Epithelial cell of proximal tubule (primary cell): ENCODE results near the gene CACNA2D4. TPM values are rescaled to one million over a fixed set of nuclear protein-coding genes. Genes with fewer than 3 reads are reported as not detected.

ENCODE experiments used
- DNase-seq: peaks from one replicate; pipeline ENCODE4 v3.0.0-alpha.2; 2011; ENCODE audit warnings: low read depth
- H3K4me3 ChIP-seq: 2 replicates; pipeline ENCODE4 v1.5.1; 2011; ENCODE audit warnings: low read depth, mild to moderate bottlenecking, low read length
- total RNA-seq: library from RNA; depleted of rRNA; stranded (reverse); fragments of >200 nt; gene quantifications from 2 replicates; pipeline ENCODE4 v1.2.3, GENCODE V29; 2015
- TF ChIP-seq, protein P1 (sequence below): conservative IDR thresholded peaks from 2 replicates; pipeline ENCODE4 v1.5.1; 2012; ENCODE audit warnings: low read depth, mild to moderate bottlenecking, low read length

CACNA2D4 gene
- total RNA-seq, 1 donor from 2014 or later: 1.6 TPM

DNA sequence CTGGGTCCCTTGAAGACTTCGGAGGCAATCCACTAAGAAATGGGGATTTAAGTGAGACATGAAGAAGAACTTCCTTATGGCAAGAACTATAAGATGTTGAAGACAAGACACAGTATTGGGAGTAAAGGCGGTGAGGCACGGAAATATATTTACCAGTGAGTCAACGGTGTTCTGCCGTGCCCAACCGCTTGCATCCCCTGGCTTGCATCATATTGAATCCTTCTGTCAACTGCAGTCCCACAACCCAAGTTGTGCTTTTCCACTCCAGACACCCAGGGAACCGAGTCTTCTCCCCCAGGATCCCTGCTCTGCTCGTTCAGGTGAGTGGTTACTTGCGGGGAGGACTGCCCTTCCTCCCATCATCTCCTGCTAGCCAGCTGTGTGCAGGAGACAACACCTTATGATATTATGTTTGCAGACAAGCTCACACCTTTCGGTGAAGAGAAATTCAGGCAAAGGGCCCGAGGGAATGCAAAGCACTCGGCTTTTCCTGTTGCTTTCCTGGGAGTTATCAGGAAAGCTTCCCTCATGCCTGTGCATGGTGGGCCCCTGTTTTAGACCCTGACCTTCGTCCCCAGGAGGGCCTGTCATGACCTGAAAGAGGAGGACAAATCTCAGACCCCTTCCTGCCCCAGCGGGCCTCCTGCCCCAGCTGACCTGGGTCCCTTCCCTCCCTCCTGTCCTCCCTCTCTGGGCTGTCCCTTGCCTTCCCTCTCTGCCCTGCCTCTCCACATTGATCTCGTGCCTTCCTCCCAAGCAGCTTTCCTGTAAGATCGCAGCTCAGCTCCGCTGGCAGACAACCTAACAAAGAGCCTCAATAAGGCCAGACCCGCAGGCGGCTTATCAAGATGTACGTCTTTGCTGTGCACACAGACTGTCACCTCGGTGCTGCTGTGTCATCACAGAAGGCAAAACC lies 102.4 kb downstream of the CACNA2D4 start:
- DNase-seq: no peak
- H3K4me3 ChIP-seq: no peak overlapping the region
- TF ChIP-seq, protein P1, sequence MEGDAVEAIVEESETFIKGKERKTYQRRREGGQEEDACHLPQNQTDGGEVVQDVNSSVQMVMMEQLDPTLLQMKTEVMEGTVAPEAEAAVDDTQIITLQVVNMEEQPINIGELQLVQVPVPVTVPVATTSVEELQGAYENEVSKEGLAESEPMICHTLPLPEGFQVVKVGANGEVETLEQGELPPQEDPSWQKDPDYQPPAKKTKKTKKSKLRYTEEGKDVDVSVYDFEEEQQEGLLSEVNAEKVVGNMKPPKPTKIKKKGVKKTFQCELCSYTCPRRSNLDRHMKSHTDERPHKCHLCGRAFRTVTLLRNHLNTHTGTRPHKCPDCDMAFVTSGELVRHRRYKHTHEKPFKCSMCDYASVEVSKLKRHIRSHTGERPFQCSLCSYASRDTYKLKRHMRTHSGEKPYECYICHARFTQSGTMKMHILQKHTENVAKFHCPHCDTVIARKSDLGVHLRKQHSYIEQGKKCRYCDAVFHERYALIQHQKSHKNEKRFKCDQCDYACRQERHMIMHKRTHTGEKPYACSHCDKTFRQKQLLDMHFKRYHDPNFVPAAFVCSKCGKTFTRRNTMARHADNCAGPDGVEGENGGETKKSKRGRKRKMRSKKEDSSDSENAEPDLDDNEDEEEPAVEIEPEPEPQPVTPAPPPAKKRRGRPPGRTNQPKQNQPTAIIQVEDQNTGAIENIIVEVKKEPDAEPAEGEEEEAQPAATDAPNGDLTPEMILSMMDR: no peak

DNA sequence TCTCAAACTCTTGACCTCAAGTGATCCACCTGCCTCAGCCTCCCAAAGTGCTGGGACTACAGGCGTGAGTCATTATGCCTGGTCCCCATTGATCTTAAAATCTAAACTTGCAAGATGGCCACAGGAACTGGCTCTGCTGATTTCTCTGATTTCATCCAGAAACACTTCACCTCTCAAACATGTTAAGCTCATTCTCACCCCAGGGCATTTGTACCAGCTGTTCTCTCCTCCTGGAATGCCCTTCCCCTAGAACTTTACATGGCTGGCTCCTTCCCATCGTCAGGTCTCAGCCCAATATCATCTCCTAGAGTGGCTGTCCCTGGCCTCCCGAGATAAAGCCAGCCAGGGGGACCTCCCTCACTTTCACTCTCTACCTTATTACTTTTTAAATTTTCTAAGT lies 103.3 kb downstream of the CACNA2D4 start:
- DNase-seq: no peak
- TF ChIP-seq, protein P1: no peak
- H3K4me3 ChIP-seq: no peak overlapping the region

DNA sequence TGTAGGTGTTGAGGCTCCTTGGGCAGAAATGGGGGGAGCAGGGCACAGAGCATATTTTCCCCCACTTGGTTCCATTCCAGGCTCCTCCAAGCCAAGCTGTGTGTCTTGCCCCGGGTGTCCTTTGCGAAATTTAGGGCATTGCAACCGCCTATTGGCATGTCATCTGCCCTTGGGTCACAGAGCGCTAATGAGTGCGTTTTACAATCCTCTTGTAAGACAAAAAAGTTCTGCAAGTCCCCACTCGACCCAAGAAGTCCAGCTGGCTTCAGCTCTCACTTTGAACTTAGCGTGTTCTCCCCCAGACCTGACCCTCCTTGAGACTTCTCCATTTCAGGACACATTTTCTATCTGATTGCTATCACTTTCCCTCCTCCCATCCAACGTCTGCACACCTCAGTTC lies 104.2 kb downstream of the CACNA2D4 start:
- TF ChIP-seq, protein P1: no peak
- H3K4me3 ChIP-seq: no peak overlapping the region
- DNase-seq: no peak

DNA sequence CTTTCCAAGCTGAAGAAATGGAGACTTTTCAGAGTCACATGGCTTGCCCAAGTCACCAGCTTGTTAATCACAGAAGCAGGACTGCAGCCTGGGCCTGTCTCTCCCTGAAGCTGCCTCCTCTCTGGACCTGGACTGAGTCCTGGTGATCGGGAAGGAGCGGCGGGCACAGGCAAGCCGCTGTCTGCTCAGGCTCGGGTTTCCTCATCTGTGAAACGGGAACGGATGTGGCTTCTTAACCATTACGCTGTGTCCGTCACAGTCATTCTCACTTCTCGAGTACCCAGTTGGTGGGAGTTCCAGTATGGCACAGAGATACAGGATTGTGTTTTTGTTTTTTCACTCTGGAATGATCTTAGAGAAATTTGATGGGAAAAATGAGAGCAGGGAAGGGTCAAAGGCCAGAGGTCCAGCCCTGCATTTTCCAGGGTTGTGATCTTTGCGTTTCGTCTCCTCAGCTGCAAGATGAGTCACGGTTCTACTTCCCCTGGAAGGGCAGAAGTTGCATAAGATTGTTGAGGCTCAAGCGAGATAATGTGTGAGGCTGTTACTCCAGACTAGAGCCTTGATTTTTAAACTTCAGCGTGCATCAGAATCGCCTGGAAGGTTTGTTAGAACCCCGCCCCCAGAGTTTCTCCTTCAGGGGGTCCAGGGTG lies 105.7 kb downstream of the CACNA2D4 start:
- H3K4me3 ChIP-seq: no peak overlapping the region
- DNase-seq: no peak
- TF ChIP-seq, protein P1: no peak

DNA sequence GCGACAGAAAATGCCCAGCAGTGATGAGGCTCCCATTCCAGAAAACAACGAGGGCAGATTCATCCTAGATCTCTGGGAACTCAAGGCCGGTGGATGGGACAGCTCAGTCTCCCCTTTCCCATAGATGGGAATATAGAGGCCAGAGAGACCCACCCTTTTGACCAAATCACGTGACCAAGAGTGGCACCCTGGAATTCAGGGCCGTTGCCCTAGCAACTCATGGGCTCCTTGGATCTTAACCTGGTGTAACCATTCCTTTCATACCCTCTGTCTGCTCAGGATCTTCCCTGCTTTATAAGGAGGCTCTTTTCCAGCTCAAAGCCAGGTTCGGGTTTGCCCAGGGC lies 106.5 kb downstream of the CACNA2D4 start:
- TF ChIP-seq, protein P1: no peak
- H3K4me3 ChIP-seq: no peak overlapping the region

DNA sequence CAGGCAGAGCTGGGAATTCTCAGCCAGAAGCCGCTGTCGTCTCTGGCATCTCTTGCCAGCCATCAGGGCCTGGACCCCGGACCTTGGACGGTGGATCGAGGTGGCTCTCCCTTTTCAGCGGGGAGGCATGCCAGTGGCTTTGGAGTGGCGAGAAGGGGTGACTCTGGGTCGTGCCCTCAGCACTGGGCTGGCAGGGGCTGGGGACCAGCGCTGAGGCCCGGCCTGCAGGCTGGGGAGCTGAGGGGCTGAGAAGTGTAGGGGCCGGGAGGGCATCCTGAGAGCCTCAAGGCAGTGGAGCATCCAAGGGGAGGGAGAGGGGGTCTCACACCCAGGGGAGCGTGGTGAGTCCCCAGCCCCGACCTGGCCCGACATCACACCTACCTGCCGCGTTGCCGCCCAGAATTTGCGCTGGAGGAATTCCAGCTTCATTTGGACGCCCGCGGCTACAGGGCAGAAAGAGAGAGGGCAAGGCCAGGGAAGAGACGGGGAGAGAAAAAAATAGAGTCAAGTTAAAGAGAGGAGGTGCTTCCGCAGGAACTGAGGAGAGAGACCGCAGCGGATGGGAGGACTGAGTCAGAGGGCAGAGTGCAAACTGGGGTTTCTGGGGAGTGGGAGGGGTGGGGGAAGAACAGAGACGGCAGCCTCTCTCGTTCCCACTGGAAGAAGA lies 107.0 kb downstream of the CACNA2D4 start:
- H3K4me3 ChIP-seq: no peak overlapping the region
- TF ChIP-seq, protein P1: no peak
- DNase-seq: no peak

More for the DNA sequence above, 106.5 kb downstream of the CACNA2D4 start:
- DNase-seq: no peak
